HFF-Myc (cell line): ENCODE data around the gene SMYD1.

Experiments used
- DNase-seq: peaks from one replicate; pipeline ENCODE4 v3.0.0-alpha.2; 2011; ENCODE audit warnings: low read depth; ENCODE audit errors: extremely low read depth
- H3K4me3 ChIP-seq: replicated peaks from 2 replicates; pipeline ENCODE4 v1.5.1; 2011; ENCODE audit warnings: low read depth, mild to moderate bottlenecking, control low read depth, low read length
- CTCF ChIP-seq: IDR thresholded peaks from 2 replicates; pipeline ENCODE4 v1.5.1; 2012; ENCODE audit warnings: mild to moderate bottlenecking, low read depth, low read length, control low read depth; ENCODE audit errors: missing control alignments

SMYD1 gene

GRCh38 chr2:88144914-88145497, 77.4 kb downstream of the SMYD1 start:
- TF ChIP-seq CTCF: no peak
- DNase-seq: no peak
- H3K4me3 ChIP-seq: no peak overlapping the region

GRCh38 chr2:88146590-88146989, 79.0 kb downstream of the SMYD1 start:
- no peak for TF ChIP-seq CTCF
- no peak overlapping the region for H3K4me3 ChIP-seq
- no peak for DNase-seq

- DNase-seq: no peak
- H3K4me3 ChIP-seq: no peak overlapping the region
- no peak for TF ChIP-seq CTCF
These were observed 79.5 kb downstream of the SMYD1 start for GRCh38 chr2:88147145-88147544.

GRCh38 chr2:88148929-88149438, 81.4 kb downstream of the SMYD1 start:
- H3K4me3 ChIP-seq: no peak overlapping the region
- DNase-seq: no peak
- TF ChIP-seq CTCF: no peak

- no peak for DNase-seq
- H3K4me3 ChIP-seq: no peak overlapping the region
- no peak for TF ChIP-seq CTCF
These were observed 91.9 kb downstream of the SMYD1 start for GRCh38 chr2:88159481-88159880.

GRCh38 chr2:88159955-88160415, 92.4 kb downstream of the SMYD1 start:
- peak; percentile 87 for TF ChIP-seq CTCF
- no peak overlapping the region for H3K4me3 ChIP-seq
- peak; percentile 40 for DNase-seq

GRCh38 chr2:88160517-88160916, 92.9 kb downstream of the SMYD1 start:
- no peak for DNase-seq
- no peak for TF ChIP-seq CTCF
- H3K4me3 ChIP-seq: no peak overlapping the region
